Brain microvascular endothelial cell (primary cell): ENCODE results near the gene HAPLN2.

ENCODE experiments used
- DNase-seq: peaks from one replicate; pipeline ENCODE4 v3.0.0-alpha.2; 2020
- H3K27ac ChIP-seq: fragments of 250-450 bp; sonication (Bioruptor Pico); 2 replicates; pipeline ENCODE4 v1.5.1; 2020; ENCODE audit warnings: mild to moderate bottlenecking, moderate library complexity
- H3K27me3 ChIP-seq: fragments of 250-450 bp; sonication (Bioruptor Pico); replicated peaks from 2 replicates; pipeline ENCODE4 v1.5.1; 2020; ENCODE audit warnings: mild to moderate bottlenecking
- H3K36me3 ChIP-seq: fragments of 250-450 bp; sonication (Bioruptor Pico); replicated peaks from 2 replicates; pipeline ENCODE4 v1.5.1; 2020; ENCODE audit warnings: mild to moderate bottlenecking
- H3K4me3 ChIP-seq: 2 replicates; pipeline ENCODE4 v1.5.1; 2011; ENCODE audit warnings: low read depth, mild to moderate bottlenecking, control low read depth, low read length, moderate library complexity
- in situ Hi-C: cut with HindIII; loops from 2 replicates; pipeline ENCODE4 v1.10.0; 2017; ENCODE audit warnings: low sequenced_read_pairs, low pct_ligation_motif_present
- TF ChIP-seq, protein P1 (sequence below): IDR thresholded peaks from 2 replicates; pipeline ENCODE4 v1.5.1; 2011; ENCODE audit warnings: low read depth, mild to moderate bottlenecking, moderate library complexity, low read length, control low read depth, inconsistent platforms; ENCODE audit errors: missing control alignments

HAPLN2 gene

GRCh38 chr1:156664767-156665411, 45.7 kb downstream of the HAPLN2 start:
- in situ Hi-C loops = no loop called here
- no peak overlapping the region for H3K27ac ChIP-seq
- no peaks in the 10 kb centered on the region for H3K36me3 ChIP-seq
- no peak overlapping the region for H3K4me3 ChIP-seq
- TF ChIP-seq, protein P1, sequence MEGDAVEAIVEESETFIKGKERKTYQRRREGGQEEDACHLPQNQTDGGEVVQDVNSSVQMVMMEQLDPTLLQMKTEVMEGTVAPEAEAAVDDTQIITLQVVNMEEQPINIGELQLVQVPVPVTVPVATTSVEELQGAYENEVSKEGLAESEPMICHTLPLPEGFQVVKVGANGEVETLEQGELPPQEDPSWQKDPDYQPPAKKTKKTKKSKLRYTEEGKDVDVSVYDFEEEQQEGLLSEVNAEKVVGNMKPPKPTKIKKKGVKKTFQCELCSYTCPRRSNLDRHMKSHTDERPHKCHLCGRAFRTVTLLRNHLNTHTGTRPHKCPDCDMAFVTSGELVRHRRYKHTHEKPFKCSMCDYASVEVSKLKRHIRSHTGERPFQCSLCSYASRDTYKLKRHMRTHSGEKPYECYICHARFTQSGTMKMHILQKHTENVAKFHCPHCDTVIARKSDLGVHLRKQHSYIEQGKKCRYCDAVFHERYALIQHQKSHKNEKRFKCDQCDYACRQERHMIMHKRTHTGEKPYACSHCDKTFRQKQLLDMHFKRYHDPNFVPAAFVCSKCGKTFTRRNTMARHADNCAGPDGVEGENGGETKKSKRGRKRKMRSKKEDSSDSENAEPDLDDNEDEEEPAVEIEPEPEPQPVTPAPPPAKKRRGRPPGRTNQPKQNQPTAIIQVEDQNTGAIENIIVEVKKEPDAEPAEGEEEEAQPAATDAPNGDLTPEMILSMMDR = no peak
- no peak for DNase-seq
- no peaks in the 10 kb centered on the region for H3K27me3 ChIP-seq

DNA sequence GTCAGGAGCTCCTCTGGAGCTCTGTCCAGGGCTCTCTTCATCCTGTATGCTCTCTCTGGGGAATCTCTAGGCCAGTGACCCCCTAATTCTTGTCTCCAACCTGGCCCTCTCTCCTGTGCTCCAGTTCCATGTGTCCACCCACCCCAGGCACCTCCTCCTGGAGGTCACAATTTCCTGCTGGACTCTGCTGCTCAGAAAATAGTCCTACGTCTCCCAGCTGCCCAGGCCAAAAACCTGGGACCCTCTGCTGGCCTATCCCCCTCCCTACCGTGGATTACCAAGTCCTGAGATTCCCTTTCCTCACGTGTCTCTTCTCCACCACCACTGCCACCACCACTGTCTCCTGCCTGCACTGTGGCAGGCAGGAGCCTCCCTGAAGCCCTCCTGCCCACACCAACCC, 46.3 kb downstream of the HAPLN2 start:
- H3K27me3 ChIP-seq = no peaks in the 10 kb centered on the region
- DNase-seq = no peak
- H3K27ac ChIP-seq = no peak overlapping the region
- H3K4me3 ChIP-seq = no peak overlapping the region
- H3K36me3 ChIP-seq = no peaks in the 10 kb centered on the region
- in situ Hi-C loops = no loop called here
- TF ChIP-seq, protein P1 = no peak

DNA sequence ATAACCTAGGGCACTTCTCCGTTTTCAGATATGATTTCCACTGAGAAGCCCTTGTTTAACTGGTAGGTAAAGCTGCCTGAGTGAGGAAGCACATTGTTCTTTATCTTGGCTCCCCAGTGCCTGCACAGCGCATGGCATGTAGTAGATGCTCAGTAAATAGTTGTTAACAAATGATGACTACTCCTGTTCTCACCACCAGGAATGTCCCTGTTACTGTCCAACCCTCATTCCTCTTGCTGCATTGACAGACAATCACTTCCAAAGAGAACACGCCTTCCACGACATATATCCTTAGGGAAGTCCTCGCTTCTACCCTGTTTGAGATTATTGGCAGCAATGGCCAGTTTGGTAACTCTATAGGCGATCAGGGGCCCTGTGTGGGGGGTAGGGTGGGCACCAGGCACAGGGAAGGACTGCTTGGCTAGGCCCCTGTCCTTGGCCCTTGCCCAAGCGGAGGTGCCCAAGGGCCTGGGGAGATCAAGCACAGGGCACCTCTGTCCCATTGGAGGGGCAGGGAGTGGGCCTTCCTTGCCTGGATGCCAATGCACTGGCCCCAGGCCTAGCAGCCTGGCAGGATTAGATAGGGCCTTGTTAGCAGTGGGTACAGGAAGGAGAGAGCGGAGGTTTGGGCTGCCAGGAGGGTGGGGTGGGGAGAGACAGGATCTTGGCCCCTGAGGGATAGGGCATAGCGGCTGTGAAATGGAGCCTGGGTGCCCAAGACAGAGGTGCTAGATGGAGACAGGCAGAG, 47.8 kb downstream of the HAPLN2 start:
- Histone ChIP-seq H3K4me3 (no peak overlapping the region), H3K36me3 (no peaks in the 10 kb centered on the region), H3K27ac (no peak overlapping the region), H3K27me3 (no peaks in the 10 kb centered on the region)
- TF ChIP-seq, protein P1 = no peak
- DNase-seq = no peak
- in situ Hi-C loops = no loop called here

GRCh38 chr1:156667610-156667967, 48.4 kb downstream of the HAPLN2 start:
- H3K27ac ChIP-seq = no peak overlapping the region
- no peaks in the 10 kb centered on the region for H3K27me3 ChIP-seq
- H3K4me3 ChIP-seq = no peak overlapping the region
- TF ChIP-seq, protein P1 = no peak
- DNase-seq = no peak
- no peaks in the 10 kb centered on the region for H3K36me3 ChIP-seq
- in situ Hi-C loops = no loop called here

DNA sequence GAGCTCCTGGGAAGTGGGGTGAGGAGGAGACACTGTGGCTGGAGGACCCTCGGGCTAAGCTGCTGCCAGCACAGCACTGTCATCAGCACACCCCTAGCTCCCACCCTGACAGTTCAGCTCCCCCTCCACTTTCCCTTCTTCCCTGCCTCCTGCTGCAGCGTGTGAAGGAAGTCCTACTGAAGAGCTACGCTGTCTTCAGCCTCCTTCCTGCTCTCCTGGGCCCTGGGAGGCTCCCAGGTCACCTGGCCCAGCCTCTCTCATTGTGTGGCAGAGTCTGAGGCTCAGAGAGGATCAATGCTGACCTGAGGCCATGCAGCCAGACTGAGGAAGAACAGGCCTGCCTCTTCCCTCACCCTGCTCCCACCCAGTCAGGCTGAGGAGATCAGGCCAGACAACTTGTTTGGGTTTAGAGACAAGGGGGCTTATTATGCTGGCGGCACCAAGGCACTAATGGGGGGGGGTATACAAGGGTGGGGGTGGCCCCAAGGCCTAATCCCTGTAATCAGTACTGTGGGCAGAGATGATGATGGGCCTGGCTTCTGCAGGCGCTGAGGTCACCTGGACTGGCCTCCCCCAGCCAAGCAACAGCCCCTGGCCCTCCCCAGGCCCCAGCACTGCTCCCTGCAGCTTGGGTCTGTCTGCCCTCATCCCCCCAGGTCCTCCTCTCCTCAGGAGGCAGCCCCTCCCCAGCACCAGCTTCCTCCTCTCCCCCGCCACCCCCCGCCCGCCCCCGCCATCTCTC, 48.9 kb downstream of the HAPLN2 start:
- no peak overlapping the region for H3K4me3 ChIP-seq
- in situ Hi-C loops = no loop called here
- peaks cover 3% of the 10 kb centered on the region for H3K36me3 ChIP-seq
- H3K27ac ChIP-seq = no peak overlapping the region
- no peaks in the 10 kb centered on the region for H3K27me3 ChIP-seq
- no peak for DNase-seq
- TF ChIP-seq, protein P1 = no peak
